ENCODE data around the gene SLC9A6.

SLC9A6 gene

GRCh38 chrX:135985157-135985972, at the start of gene SLC9A6:
TSS of gene SLC9A6 (plus strand) at chrX:135985435. CDS start at chrX:135985659, 224 bp downstream.
- H3K27me3 ChIP-seq (replicated peaks; ENCODE audit: control insufficient read depth, insufficient read depth, low read length) = no peaks in the 10 kb centered on the region
- H3K4me1 ChIP-seq (ENCODE audit: control insufficient read depth, insufficient read depth, low read length) = peaks cover 7% of the 10 kb centered on the region
- peaks cover 4% of the 10 kb centered on the region for H3K9me3 ChIP-seq (ENCODE audit: control insufficient read depth, low read length)
- DNase-seq (ENCODE audit: low read depth) = peak; percentile 81
- peak within 1 kb of the TSS; percentile 87 for H3K9ac ChIP-seq (ENCODE audit: low read length)
- H3K36me3 ChIP-seq (ENCODE audit: control insufficient read depth, insufficient read depth, low read length, severe bottlenecking) = no peaks in the 10 kb centered on the region
- peak within 1 kb of the TSS; percentile 90 for H3K4me3 ChIP-seq (ENCODE audit: low read length)

DNA sequence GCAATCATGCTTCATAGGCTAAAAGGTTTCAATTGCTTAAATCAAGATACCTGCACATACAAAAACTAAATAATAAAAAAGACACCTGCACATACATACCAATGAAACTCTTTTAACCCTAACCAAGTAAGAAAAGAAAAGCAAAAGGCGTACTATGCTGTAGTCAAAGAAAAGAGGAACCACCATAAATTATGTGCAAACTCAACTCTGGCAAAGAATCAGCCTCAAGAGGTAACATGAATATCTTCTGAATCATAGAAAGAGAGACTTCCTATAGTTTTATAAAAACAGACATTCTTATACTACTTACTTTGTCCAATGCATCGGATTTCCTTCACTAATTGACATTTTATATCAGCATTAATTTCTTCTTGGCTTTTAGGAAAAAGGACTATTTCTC, 40.7 kb upstream of the SLC9A6 start:
- Histone ChIP-seq H3K36me3 (ENCODE audit: control insufficient read depth, insufficient read depth, low read length, severe bottlenecking) (no peaks in the 10 kb centered on the region), H3K4me3 (ENCODE audit: low read length) (no peak overlapping the region), H3K27me3 (replicated peaks; ENCODE audit: control insufficient read depth, insufficient read depth, low read length) (no peaks in the 10 kb centered on the region), H3K9me3 (ENCODE audit: control insufficient read depth, low read length) (peaks cover 4% of the 10 kb centered on the region), H3K4me1 (ENCODE audit: control insufficient read depth, insufficient read depth, low read length) (no peaks in the 10 kb centered on the region), H3K9ac (ENCODE audit: low read length) (no peak overlapping the region)
- no peak for DNase-seq (ENCODE audit: low read depth)

- no peaks in the 10 kb centered on the region for H3K9me3 ChIP-seq (ENCODE audit: control insufficient read depth, low read length)
- H3K9ac ChIP-seq (ENCODE audit: low read length) = no peak overlapping the region
- no peaks in the 10 kb centered on the region for H3K4me1 ChIP-seq (ENCODE audit: control insufficient read depth, insufficient read depth, low read length)
- H3K27me3 ChIP-seq (replicated peaks; ENCODE audit: control insufficient read depth, insufficient read depth, low read length) = no peaks in the 10 kb centered on the region
- no peak overlapping the region for H3K4me3 ChIP-seq (ENCODE audit: low read length)
- no peaks in the 10 kb centered on the region for H3K36me3 ChIP-seq (ENCODE audit: control insufficient read depth, insufficient read depth, low read length, severe bottlenecking)
- no peak for DNase-seq (ENCODE audit: low read depth)
Observed at GRCh38 chrX:135951291-135951690, 33.9 kb upstream of the SLC9A6 start.

DNA sequence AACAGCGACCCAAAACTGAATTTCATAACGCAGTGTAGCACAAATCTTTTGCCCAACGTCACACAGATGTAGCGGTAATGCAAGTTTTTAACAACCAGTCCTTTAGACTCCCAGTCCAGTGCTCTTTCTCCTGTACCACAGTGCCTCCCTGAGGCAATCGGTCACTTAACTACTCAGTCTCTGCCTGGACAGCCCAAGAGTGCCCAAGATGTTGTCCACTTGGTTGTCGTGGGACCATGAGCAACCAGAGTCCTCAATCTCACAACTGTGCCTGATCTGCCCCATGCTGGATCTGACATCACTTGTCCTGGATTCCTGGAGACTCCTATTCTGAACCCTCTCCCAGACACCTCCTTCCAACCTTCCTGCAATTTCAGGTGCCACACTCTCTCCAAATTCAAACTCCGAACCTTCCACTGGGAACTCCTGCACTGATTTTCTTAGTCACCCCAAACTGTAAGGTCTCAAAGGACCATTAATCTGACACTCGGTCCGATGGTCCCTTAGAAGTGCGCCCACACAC, 12.1 kb upstream of the SLC9A6 start:
- peak; percentile 42 for DNase-seq (ENCODE audit: low read depth)
- H3K4me3 ChIP-seq (ENCODE audit: low read length) = peak overlapping the region; percentile 88
- H3K9me3 ChIP-seq (ENCODE audit: control insufficient read depth, low read length) = peaks cover 3% of the 10 kb centered on the region
- peak overlapping the region; percentile 88 for H3K9ac ChIP-seq (ENCODE audit: low read length)
- peaks cover 14% of the 10 kb centered on the region for H3K4me1 ChIP-seq (ENCODE audit: control insufficient read depth, insufficient read depth, low read length)
- no peaks in the 10 kb centered on the region for H3K27me3 ChIP-seq (replicated peaks; ENCODE audit: control insufficient read depth, insufficient read depth, low read length)
- H3K36me3 ChIP-seq (ENCODE audit: control insufficient read depth, insufficient read depth, low read length, severe bottlenecking) = no peaks in the 10 kb centered on the region

DNA sequence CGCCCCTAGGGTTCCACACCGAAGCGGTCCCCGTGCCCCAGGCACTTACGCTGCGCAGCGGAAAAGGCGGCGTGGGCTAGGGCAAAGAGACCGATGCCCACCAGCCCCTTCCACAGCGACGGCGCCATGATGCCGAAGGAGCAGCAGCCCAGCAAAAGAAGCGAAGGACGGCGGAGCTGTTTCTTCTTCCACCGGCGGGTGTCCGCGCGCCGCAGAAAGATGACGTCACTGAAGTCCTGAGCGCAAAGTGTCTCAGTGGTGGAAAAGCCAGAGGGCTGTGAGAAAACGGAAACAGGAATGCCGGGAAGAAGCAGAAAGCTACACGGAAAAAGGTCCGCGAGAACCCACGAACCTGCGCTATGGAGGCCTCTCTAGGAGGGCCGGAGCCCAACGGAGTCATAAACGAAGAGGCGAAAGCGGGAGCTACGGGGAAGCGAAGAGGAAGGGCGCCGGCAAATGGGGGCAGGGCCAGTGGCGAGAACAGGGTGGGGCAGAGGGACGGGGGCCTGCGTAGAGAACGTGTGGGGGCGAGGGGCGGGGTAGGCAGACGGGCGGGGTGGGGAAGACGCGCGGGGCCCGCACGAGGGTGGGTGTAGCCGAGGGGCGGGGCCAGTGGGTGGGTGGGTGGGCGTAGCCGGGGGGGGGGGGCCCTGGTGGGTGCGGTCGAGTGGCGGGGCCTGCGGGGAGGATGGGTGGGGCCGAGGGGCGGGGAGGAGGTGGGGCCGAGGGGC, 11.5 kb upstream of the SLC9A6 start, which contains the start of gene MMGT1:
Gene MMGT1, minus strand, starts transcription at position 441 of the 731 bp plus-strand sequence. Its CDS starts 313 bp downstream, at position 128.
- Histone ChIP-seq H3K36me3 (ENCODE audit: control insufficient read depth, insufficient read depth, low read length, severe bottlenecking) (no peaks in the 10 kb centered on the region), H3K9me3 (ENCODE audit: control insufficient read depth, low read length) (peaks cover 3% of the 10 kb centered on the region), H3K27me3 (replicated peaks; ENCODE audit: control insufficient read depth, insufficient read depth, low read length) (no peaks in the 10 kb centered on the region), H3K4me3 (ENCODE audit: low read length) (peak within 1 kb of the TSS; percentile 88), H3K9ac (ENCODE audit: low read length) (peak within 1 kb of the TSS; percentile 88), H3K4me1 (ENCODE audit: control insufficient read depth, insufficient read depth, low read length) (peaks cover 14% of the 10 kb centered on the region)
- peak; percentile 88 for DNase-seq (ENCODE audit: low read depth)

DNA sequence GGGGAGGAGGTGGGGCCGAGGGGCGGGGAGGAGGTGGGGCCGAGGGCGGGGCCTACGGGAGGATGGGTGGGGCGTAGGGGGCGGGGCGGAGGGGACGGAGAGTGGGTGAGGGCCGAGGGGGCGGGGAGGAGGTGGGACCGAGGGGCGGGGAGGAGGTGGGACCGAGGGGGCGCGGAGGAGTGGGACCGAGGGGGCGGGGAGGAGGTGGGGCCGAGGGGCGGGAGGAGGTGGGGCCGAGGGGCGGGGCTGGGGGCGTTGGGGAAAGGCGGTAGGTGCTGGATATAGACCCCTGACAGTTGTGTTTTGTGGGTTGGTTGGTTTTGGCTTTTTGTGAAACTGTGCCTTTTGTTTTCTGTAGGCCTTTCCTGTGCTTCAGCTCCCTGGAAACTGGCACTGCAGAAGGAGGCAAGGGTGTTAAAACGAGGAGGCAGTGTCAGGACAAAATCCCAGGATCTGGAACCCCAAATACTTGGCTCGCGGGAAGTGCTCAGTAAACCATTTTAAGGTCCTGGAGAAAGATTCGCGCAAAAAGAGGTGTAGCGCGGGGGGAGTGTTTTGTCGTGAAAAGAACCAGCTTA, 10.9 kb upstream of the SLC9A6 start:
- H3K27me3 ChIP-seq (replicated peaks; ENCODE audit: control insufficient read depth, insufficient read depth, low read length) = peaks cover 4% of the 10 kb centered on the region
- no peaks in the 10 kb centered on the region for H3K36me3 ChIP-seq (ENCODE audit: control insufficient read depth, insufficient read depth, low read length, severe bottlenecking)
- H3K4me3 ChIP-seq (ENCODE audit: low read length) = peak overlapping the region; percentile 71
- peak overlapping the region; percentile 48 for H3K9ac ChIP-seq (ENCODE audit: low read length)
- H3K4me1 ChIP-seq (ENCODE audit: control insufficient read depth, insufficient read depth, low read length) = peaks cover 14% of the 10 kb centered on the region
- peaks cover 3% of the 10 kb centered on the region for H3K9me3 ChIP-seq (ENCODE audit: control insufficient read depth, low read length)
- DNase-seq (ENCODE audit: low read depth) = peak; percentile 84

GRCh38 chrX:135975421-135975820, 9.8 kb upstream of the SLC9A6 start:
- Histone ChIP-seq H3K4me3 (ENCODE audit: low read length) (no peak overlapping the region), H3K9me3 (ENCODE audit: control insufficient read depth, low read length) (peaks cover 3% of the 10 kb centered on the region), H3K4me1 (ENCODE audit: control insufficient read depth, insufficient read depth, low read length) (peaks cover 14% of the 10 kb centered on the region), H3K9ac (ENCODE audit: low read length) (no peak overlapping the region), H3K36me3 (ENCODE audit: control insufficient read depth, insufficient read depth, low read length, severe bottlenecking) (no peaks in the 10 kb centered on the region), H3K27me3 (replicated peaks; ENCODE audit: control insufficient read depth, insufficient read depth, low read length) (peaks cover 4% of the 10 kb centered on the region)
- DNase-seq (ENCODE audit: low read depth) = no peak

DNA sequence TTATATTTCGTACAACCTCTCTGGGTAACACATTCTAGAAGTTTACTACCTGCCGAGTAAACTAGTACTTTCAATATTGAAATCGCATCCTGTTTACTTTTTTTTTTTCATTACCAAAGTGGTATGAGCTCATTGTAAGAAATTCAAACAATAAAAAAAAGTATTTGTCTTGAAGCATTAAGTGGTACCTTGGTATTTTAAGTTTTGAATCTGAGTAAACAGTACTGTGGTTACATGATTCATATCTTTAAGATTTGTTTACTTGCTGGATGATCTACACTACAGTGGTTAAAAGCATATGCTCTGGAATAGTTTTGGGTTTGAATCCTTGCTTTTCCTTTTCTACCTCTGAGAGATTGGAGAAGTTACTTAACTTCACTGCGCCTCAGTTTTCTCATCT, 7.6 kb upstream of the SLC9A6 start:
- peak; percentile 39 for DNase-seq (ENCODE audit: low read depth)
- Histone ChIP-seq H3K27me3 (replicated peaks; ENCODE audit: control insufficient read depth, insufficient read depth, low read length) (peaks cover 4% of the 10 kb centered on the region), H3K9ac (ENCODE audit: low read length) (no peak overlapping the region), H3K36me3 (ENCODE audit: control insufficient read depth, insufficient read depth, low read length, severe bottlenecking) (no peaks in the 10 kb centered on the region), H3K4me3 (ENCODE audit: low read length) (no peak overlapping the region), H3K4me1 (ENCODE audit: control insufficient read depth, insufficient read depth, low read length) (peaks cover 6% of the 10 kb centered on the region), H3K9me3 (ENCODE audit: control insufficient read depth, low read length) (peaks cover 3% of the 10 kb centered on the region)

GRCh38 chrX:135981010-135981409, 4.2 kb upstream of the SLC9A6 start:
- Histone ChIP-seq H3K4me1 (ENCODE audit: control insufficient read depth, insufficient read depth, low read length) (peaks cover 7% of the 10 kb centered on the region), H3K27me3 (replicated peaks; ENCODE audit: control insufficient read depth, insufficient read depth, low read length) (peaks cover 4% of the 10 kb centered on the region), H3K4me3 (ENCODE audit: low read length) (no peak overlapping the region), H3K36me3 (ENCODE audit: control insufficient read depth, insufficient read depth, low read length, severe bottlenecking) (no peaks in the 10 kb centered on the region), H3K9me3 (ENCODE audit: control insufficient read depth, low read length) (peaks cover 3% of the 10 kb centered on the region), H3K9ac (ENCODE audit: low read length) (no peak overlapping the region)
- DNase-seq (ENCODE audit: low read depth) = no peak

GRCh38 chrX:135981668-135982067, 3.6 kb upstream of the SLC9A6 start:
- Histone ChIP-seq H3K27me3 (replicated peaks; ENCODE audit: control insufficient read depth, insufficient read depth, low read length) (peaks cover 4% of the 10 kb centered on the region), H3K9me3 (ENCODE audit: control insufficient read depth, low read length) (peaks cover 3% of the 10 kb centered on the region), H3K4me3 (ENCODE audit: low read length) (no peak overlapping the region), H3K4me1 (ENCODE audit: control insufficient read depth, insufficient read depth, low read length) (peaks cover 7% of the 10 kb centered on the region), H3K36me3 (ENCODE audit: control insufficient read depth, insufficient read depth, low read length, severe bottlenecking) (no peaks in the 10 kb centered on the region), H3K9ac (ENCODE audit: low read length) (no peak overlapping the region)
- DNase-seq (ENCODE audit: low read depth) = no peak

GRCh38 chrX:135982860-135983259, 2.4 kb upstream of the SLC9A6 start:
- Histone ChIP-seq H3K9ac (ENCODE audit: low read length) (no peak overlapping the region), H3K36me3 (ENCODE audit: control insufficient read depth, insufficient read depth, low read length, severe bottlenecking) (no peaks in the 10 kb centered on the region), H3K4me1 (ENCODE audit: control insufficient read depth, insufficient read depth, low read length) (peaks cover 7% of the 10 kb centered on the region), H3K4me3 (ENCODE audit: low read length) (no peak overlapping the region), H3K9me3 (ENCODE audit: control insufficient read depth, low read length) (peaks cover 2% of the 10 kb centered on the region), H3K27me3 (replicated peaks; ENCODE audit: control insufficient read depth, insufficient read depth, low read length) (peaks cover 4% of the 10 kb centered on the region)
- DNase-seq (ENCODE audit: low read depth) = no peak

Data from adipocyte (in vitro differentiated cells).